H1 (cell line): ENCODE results near the gene LAD1. TPM values are rescaled to one million over a fixed set of nuclear protein-coding genes. Genes with fewer than 3 reads are reported as not detected.

Experiments
- BCL11A ChIP-seq, 2 experiments: IDR thresholded peaks; one replicate each; pipeline ENCODE4 v1.6.1; 2011; ENCODE audit warnings: low read depth in 2 of 2, low read length in 2 of 2, mild to moderate bottlenecking in 2 of 2
- CHD2 ChIP-seq: IDR thresholded peaks from 2 replicates; pipeline ENCODE4 v1.6.1; 2012; ENCODE audit warnings: low read length, improper control_type of control experiment
- CHD7 ChIP-seq: fragments of 300-600 bp; sonication (generic); IDR thresholded peaks from 2 replicates; pipeline ENCODE4 v1.7.1; 2012; ENCODE audit warnings: low read length, moderate library complexity, mild to moderate bottlenecking, inconsistent platforms; ENCODE audit not compliant: insufficient replicate concordance
- EGR1 ChIP-seq: IDR thresholded peaks from 2 replicates; pipeline ENCODE4 v1.6.1; 2011; ENCODE audit warnings: low read depth, low read length, borderline replicate concordance
- EP300 ChIP-seq, 2 experiments: IDR thresholded peaks; 1 replicate in 1 of 2; 2 replicates in 1 of 2; pipeline ENCODE4 v1.6.1; 2011 to 2012; ENCODE audit warnings: low read depth in 2 of 2, low read length in 2 of 2, mild to moderate bottlenecking in 2 of 2, borderline replicate concordance in 1 of 2, inconsistent platforms in 1 of 2, moderate library complexity in 1 of 2
- FOSL1 ChIP-seq: IDR thresholded peaks from 2 replicates; pipeline ENCODE4 v1.6.1; 2011; ENCODE audit warnings: mild to moderate bottlenecking, low read depth, low read length, moderate library complexity; ENCODE audit not compliant: insufficient read depth
- KDM4A ChIP-seq: IDR thresholded peaks from one replicate; pipeline ENCODE4 v1.7.1; 2012; ENCODE audit warnings: low read depth, mild to moderate bottlenecking, moderate library complexity, low read length, inconsistent platforms; ENCODE audit not compliant: severe bottlenecking
- RNF2 ChIP-seq: fragments of 200-900, 300-1000 bp; sonication (generic); IDR thresholded peaks from 2 replicates; pipeline ENCODE4 v1.7.1; 2016; ENCODE audit warnings: borderline replicate concordance, low read depth, mild to moderate bottlenecking, antibody characterized with exemption, low read length; ENCODE audit not compliant: poor library complexity, severe bottlenecking; ENCODE audit errors: missing control alignments
- SP1 ChIP-seq: IDR thresholded peaks from 2 replicates; pipeline ENCODE4 v1.6.1; 2011; ENCODE audit warnings: low read depth, low read length
- TAF7 ChIP-seq: optimal IDR thresholded peaks from 2 replicates; pipeline ENCODE3; 2011; ENCODE audit warnings: low read depth, mild to moderate bottlenecking, inconsistent platforms, low read length, moderate library complexity, borderline replicate concordance
- TCF12 ChIP-seq: IDR thresholded peaks from 2 replicates; pipeline ENCODE4 v1.6.1; 2011; ENCODE audit warnings: low read depth, mild to moderate bottlenecking, low read length
- polyA plus RNA-seq, 7 experiments: library from polyadenylated mRNA; depleted of rRNA in 3 of 7; stranded (reverse) in 5 of 7; unstranded in 2 of 7; fragments of >200 nt in 5 of 7; fragments of 200-250 nt in 2 of 7; gene quantifications; 1 replicate in 5 of 7; 2 replicates in 1 of 7; 4 replicates in 1 of 7; pipeline versions ENCODE4 v1.2.1 to v1.2.3, GENCODE V29; 2011 to 2013; ENCODE audit warnings: missing spikeins in 2 of 7, mixed read lengths in 2 of 7
- total RNA-seq: library from RNA; stranded (reverse); fragmentation: NEBNext Ultra II Directional; extraction: Animal tissue kit (Norgen Biotek cat#: 25700); gene quantifications from 2 replicates; pipeline ENCODE4 v1.2.1, GENCODE V29; 2021

Gene LAD1
- total and polyA plus RNA-seq, 2 of the 8 experiments (the other 6 are each of a cell fraction or from before 2014, with no cell fraction given), result 9.3 to 32.8 TPM

- TF ChIP-seq RNF2, result no peak
- TF ChIP-seq BCL11A (IDR thresholded peaks at IDR 0.05; ENCODE audit: low read depth in 2 of 2, low read length in 2 of 2), result no peak
- no peak for TF ChIP-seq TAF7
- TF ChIP-seq KDM4A, result no peak
- no peak for TF ChIP-seq CHD2
- TF ChIP-seq EGR1, result no peak
- TF ChIP-seq CHD7, result no peak
- TF ChIP-seq TCF12, result 0 out of 2 replicates have a peak, but pooled peaks have one; percentile 1
- no peak for TF ChIP-seq FOSL1
- no peak for TF ChIP-seq SP1
- no peak for TF ChIP-seq EP300 (IDR thresholded peaks at IDR 0.05; ENCODE audit: borderline replicate concordance in 1 of 2, low read depth in 2 of 2, low read length in 2 of 2)
Measured at GRCh38 chr1:201348211-201348566, 50.9 kb downstream of the LAD1 start (continued).
